Smooth muscle cell of the brain vasculature (primary cell): Measurements from ENCODE around the gene SLC1A1.

ENCODE experiments used
- DNase-seq: peaks from one replicate; pipeline ENCODE4 v3.0.0-alpha.2; 2012; ENCODE audit warnings: low read depth, low spot score

The SLC1A1 gene

DNA sequence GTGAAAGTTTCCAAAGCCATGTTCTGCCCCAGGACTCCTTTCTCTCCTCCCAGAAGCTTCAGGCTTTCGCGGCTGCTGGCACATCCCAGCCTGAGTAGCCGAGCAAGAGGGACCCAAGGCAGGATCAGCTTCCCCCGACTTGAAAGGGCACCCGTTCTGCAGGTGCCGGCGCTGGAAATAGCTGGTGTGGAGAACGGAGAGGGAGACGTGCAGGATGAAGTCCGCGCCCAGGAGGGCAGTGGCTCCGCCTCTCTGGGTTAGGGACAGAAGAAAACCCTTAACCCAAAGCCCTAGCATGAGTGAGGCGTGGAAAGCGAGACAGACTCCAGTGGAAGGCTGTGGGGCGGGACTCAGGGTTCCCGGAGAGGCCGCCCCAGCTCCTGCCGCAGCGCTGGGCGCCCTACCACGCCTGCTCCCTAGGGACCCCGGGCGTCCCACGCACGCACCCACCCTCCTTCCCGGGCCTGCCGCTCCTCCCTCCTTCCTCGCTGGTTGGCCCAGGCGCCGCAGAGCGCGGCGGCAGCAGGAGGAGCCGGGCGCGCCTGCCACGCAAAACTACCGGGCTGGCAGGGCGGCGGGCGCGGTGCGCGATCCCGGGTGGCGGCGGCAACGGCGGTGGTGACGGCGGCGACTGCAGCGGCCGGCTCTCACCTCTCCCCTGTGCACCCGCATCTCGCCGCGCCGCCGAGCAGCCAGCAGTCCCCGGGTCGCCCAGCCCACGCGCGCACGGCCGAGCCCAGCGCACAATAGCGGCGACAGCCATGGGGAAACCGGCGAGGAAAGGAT lies at the start of gene SLC1A1:
TSS of gene SLC1A1 (plus strand) at position 550 of the 786 bp plus-strand sequence. CDS start at position 762, 212 bp downstream.
- DNase-seq = no peak

DNA sequence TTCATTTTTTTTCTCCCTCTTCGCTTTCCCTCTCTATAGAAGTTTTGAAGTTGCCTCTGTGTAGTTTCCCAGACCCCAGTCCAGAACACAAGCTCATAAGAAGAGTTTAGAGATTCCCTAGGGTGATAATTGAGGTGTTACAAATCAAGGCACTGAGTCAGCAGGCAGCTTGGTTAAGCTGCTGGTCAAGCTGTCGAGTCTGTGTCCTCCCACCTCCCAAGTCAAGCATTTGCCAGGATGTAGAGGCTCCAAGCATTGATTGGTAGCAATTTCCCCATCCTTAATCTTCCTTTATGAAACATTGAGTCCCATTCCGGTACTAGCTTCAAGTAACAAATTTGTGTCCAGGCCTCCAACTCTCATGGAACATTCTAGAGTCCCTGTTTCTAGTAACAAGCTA lies 47.5 kb upstream of the SLC1A1 start:
- DNase-seq = no peak

DNA sequence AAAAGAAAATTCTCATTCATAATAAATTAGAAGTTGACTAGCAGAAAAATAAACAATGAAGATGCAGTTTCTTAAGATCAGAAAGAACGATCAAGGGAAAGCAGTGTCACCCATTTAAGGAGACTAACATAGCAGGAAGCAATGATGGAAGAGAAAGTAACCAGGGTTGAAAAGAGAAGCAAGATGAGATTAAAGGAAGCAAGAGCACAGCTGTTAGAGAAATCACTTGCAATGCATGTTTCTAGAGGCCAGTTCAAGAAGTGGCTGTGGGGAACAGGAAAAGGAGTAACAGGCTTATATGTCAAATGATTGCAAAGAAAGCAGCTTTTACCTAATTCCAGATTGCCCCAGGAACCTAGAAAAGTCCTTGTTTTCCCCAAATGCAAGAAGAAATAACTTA lies 46.8 kb upstream of the SLC1A1 start:
- no peak for DNase-seq

DNA sequence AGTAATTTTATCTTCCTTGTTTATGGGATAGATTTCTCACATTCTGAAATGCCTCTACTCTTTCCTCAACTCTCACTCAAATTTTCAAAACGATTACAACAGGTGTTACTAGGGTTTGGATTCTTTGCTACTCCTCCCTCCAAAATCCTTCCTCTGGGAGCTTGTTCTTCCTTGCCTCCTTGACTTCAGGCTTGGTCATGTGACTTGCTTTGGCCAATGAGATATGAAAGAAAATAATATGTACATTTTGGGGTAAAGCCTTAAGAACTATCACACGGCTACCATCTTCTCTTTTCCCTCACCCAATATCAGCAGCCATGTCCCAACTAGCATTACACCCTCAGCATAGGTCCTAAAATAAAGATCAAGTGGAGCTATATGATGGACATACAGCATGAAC lies 28.8 kb upstream of the SLC1A1 start:
- DNase-seq = no peak

DNA sequence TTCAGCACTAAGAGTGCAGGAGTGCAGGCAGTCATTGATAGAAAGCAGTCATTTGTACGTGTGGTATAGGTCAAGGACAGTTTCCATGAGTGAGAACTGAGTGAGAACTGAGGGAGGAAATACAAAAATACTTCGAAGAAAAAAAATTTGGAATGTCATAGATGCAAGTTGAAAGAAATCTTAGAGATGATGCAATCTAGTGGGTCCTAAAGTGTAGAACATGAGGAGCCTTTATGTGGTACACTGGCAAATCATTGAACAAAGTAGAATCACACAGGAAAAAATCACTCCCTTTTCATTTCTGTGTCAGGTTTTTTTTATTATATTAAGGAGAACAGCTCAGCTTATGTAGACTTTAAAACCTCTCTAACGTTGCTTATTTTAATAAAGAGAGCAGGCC lies 26.4 kb upstream of the SLC1A1 start:
- DNase-seq = no peak

DNA sequence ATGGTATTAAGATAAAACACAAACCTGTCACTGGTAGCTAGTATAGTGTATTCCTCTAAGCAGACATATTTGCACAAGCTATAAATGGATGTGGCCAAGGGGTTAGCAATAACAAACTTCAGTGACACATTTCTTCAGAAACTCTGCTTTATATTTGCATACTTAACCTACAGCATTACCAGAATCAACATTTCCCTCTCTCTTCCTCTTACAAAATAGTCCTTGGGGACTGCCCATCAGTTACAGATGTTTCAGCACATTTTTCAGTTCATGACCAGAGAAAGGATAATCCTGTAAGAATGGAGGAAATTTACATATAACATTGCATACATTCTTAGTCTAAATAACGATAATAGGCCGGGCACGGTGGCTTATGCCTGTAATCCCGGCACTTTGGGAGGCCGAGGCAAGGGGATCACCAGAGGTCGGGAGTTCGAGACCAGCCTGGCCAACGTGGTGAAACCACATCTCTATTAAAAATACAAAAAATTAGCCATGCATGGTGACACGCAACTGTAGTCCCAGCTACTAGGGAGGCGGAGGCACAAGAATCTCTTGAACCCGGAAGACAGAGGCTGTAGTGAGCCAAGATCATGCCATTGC lies 25.3 kb upstream of the SLC1A1 start:
- DNase-seq = no peak

DNA sequence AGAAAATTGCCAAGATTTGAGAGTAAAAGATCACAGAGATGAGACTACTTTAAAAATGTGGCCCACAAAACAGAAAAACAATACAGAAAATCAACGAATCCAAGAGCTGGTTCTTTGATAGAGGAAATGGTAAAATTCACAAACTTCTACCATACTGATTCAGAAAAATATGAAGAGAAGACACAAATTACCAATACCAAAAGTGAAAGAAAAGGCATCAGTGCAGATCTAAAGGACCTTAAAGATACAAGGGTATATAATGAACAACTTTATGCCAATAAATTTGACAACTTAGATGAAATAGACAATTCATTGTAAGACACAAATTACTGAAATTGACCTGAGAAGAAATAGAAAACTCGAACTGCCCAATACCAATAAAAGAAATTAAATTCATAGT lies 24.4 kb upstream of the SLC1A1 start:
- no peak for DNase-seq

DNA sequence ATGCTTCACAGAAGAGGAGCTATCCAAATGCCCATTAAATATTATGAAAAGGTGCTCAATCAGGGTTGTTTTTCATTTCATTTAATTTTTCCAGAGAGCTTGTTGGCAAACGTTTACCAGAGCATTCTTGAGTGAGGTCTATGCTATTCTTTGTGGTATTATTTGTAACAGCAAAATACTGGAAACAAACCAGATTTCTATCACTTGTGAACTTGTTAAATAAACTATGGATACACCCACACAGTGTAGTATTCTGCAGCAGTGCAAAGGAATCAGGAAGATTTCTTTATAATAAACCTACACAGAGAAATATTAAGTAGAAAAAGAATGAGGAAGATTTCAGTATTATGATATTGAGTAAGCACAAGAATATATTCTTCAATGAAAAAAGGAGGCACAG lies 15.0 kb upstream of the SLC1A1 start:
- no peak for DNase-seq

DNA sequence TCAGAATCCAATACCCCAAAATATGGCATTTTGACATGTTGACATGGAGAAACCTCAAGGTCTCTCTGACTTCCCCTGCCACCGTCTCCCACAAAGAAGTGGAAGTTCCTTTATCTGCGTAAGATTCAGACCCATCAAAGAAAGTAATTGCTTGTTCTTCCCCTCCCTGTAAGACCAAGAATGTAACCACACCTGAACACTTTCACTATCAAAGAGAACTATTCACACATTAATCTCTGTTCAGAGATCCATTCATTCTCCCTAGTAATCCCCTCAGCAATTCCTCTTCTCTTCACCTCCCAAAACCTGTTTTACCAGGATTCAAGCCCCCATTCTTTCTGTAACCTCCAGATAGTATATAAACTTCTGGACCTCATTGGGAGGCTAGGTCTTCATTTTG lies 4.1 kb upstream of the SLC1A1 start:
- no peak for DNase-seq

DNA sequence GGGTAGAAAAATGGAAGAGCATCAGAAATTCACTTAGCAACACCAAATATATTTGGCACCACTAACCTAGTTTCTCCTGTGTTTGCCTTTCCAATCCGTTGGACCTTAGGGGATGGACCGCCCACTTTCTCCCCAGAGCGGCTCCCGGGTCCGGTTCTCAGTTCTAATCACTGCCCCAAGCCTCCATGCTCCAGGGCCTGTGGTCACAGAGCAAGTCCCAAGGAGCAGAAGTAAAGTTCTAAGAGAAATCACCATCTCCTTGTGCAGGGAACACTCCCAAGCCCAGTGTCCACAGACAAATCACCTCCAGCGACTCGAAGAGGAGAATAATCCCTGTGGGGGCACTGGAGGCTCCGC lies 728 bp upstream of the SLC1A1 start:
- no peak for DNase-seq

DNA sequence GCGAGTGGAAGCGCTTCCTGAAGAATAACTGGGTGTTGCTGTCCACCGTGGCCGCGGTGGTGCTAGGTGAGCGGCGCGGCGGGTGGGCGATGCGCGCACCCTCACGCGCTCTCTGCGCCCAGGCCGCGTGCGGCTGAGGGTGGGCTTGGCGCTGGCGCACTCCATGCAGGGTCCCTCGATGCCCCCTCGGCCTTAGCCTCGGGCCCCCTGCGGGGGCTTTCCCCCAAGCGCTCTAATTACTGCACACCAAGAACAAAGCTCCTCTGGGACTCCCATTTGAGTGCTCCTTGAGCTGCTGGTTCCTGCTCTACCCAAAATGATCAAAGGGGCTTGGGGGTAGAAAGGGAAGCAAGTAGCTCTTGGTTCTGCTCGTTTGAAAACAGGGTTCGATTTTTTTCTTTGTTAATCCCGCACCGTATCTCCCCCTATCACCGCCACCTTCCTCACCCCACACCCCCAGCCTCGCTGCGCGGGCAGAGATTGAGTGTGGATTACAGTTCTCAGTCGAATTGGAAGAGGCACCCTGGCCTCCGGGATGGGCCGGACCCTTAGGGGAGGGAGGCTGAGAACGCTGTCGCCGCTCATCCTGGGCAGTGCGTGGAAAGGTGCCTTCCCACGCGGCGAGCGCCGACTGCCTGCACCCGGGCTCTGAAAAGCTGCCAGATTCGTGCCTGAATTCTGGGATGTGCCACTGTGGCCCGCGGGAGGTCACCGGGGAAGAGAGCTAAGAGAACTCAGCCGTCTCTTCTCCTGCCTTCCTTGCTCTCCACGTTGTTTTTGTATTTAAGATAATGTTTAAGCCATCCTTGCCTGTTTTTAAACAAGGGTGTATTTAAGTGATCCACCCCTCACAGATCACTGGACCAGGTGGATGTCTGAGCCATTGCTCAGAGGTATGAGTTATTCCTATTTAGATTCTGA lies 697 bp downstream of the SLC1A1 start:
- DNase-seq = no peak

DNA sequence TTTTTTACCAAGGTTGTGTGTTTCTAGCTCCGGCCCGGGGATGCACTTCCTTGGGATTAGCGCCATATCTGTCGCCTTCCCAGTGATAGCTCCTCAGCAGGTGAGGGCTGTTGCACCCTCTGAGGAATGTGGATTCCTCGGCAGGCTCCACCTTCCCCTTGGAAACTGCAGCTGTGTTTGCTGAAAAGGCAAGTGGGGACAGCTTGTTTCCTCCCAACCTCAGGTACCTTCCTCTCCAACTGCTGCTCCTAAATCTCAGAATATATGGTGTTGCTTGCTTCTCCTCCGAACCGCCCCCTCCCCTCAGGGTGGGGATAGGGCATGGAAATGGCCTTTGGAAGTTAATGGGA lies 1.3 kb downstream of the SLC1A1 start:
- DNase-seq = no peak

DNA sequence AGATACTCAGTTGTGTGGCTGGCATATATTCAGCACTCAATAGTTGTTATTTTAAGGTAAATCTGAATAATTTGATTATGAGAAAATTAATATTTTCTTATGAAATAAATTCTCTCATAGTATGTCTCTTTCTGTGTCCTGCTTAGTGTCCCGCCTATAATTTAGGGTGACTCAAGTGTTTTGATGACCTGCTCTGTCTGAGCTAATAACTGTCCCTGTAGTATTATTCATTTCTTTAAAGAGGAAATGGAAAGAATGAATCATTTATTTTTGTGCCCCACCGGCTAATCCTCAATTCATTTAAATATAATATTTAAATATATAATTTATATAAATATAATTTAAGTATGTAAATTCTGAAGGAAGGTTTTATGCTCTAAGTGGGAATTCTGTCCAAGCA lies 4.1 kb downstream of the SLC1A1 start:
- no peak for DNase-seq

DNA sequence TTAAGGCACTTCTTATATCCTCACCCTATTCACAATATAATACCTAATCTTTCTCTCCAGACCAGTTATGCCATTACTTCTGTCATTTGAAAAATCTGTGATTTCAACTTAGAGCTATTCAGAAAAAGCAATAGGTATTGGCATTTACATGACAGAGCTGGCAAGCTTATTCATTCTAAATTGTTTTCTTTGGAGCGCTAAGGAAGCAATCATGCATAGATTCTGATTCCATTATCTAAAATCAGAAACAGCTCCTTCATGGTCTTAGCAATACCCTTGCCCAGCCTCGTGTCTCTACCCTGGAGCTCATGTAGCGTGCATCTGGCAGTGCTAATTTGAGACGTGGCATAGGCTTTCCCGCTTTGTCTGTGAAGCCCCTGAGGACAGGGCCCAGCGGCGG lies 4.5 kb downstream of the SLC1A1 start:
- no peak for DNase-seq

DNA sequence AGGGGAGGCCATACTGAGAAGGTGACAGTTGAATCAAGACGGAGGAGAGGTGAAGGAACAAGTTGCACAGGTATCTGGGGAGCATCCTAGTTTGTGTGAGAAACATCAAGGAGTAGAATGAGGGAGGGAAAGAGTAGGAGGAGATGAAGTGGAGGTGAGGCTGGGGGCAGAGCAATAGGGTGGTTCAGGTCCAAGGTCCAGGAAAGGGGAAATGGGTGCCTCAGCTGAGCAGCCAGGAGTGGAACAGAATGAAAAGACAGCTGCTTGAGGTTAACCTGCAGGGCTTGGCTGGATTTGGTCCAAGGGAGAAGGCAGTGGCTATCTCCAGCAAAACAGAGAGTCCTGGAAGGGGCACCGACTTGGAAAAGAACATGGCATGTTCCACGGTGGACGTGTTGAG lies 5.3 kb downstream of the SLC1A1 start:
- no peak for DNase-seq

DNA sequence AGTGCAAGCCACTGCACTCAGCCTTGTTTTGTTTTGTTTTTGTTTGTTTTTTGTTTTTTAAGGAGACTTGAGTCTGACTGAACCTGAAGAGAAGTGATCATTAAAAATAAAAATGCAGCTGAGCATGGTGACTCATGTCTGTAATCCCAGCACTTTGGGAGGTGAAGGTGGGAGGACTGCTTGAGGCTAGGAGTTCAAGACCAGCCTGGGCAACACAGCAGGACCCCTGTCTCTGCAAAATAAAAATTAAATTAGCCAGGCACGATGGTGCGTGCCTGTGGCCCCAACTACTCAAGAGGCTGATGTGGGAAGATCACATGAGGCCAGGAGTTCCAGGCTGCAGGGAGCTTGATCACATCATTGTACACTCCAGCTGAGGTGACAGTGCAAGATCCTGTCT lies 6.2 kb downstream of the SLC1A1 start:
- DNase-seq = no peak

DNA sequence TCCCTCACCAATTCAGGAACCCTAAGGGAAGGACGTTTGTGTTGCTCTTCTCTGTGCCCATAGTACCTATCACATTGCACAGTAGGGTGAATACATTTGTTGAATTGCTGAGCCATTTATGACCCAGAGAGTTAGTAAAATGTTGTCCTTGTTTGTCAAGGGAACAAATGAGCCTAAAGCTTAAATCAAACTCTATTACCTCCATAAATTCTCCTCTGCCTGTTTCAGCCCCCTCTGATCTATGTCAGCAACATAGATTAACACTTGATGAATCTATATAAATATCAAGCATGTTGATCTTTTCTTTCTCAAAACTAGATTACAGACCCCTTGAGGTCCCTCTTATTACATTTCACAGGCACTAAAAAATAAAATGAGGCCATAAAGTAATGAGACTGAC lies 7.1 kb downstream of the SLC1A1 start:
- no peak for DNase-seq

DNA sequence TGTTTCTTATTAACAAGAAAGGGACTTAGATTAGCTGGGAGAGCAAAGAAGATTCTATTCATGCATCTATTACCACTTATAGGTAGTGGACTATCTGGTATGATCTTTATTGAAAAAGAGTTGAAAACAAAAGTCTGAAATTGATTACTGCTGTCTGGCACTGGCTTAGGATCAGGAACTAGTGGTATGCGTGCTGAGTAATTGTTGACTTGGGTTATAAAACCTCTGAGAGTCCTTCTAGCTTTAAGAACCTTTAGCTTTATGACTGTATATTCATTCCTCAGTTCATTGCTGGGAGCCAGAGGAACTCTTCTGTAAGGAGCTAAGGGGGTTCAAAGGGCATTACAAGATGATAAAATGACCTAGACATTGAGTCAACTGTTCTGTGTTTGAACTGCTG lies 7.6 kb downstream of the SLC1A1 start:
- DNase-seq = no peak

DNA sequence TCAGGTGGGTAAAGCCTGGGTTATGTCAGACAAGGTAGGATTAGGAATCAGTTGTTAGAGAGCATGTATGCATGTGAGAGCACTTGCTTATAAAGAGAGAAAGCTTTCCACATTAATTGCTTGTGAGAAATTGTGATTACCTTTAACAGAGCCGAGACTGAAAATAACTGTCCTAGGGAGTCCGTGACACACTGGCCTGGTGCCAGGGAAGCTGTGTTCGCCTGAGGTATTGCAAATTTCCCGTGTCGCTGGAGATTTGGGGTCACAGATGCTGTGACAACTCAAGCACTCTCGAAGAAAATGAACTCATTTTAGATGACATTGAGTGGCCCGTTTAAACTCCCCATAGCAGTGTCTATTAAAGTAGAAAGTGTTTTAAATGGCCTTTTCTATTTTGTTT lies 9.6 kb downstream of the SLC1A1 start:
- DNase-seq = no peak

DNA sequence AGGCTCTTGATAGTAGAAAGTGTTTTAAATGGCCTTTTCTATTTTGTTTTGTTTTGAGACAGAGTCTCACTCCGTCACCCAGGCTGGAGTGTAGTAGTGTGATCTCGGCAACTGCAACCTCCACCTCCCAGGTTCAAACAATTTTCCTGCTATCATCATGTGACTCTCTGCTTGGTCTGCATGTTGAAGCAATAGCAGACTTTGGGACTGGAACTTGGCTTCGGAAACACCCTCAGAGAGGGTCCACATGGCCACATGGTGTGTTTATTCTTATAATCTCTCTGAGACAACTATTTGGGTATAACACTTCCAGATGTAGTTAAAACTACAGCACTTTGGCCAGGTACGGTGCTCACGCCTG lies 10.9 kb downstream of the SLC1A1 start:
- DNase-seq = no peak

DNA sequence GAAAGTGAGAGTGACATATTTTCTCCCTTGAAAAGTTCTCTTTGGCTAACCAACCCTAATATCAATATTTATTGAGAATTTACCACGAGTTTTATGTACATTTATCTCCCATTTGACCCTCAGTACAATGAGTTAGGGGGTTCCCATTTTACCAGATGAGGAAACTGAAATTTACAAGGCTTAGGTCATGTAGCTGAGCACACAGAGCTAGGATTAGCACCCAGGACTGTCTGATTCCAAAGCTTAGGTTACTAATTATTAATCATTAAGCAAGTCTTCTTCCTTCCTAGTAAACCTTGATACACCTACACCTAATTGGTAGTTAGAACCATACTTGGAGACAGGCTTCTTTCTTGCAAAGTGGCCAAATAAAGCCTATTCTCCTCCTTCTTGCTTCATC lies 12.2 kb downstream of the SLC1A1 start:
- DNase-seq = no peak

DNA sequence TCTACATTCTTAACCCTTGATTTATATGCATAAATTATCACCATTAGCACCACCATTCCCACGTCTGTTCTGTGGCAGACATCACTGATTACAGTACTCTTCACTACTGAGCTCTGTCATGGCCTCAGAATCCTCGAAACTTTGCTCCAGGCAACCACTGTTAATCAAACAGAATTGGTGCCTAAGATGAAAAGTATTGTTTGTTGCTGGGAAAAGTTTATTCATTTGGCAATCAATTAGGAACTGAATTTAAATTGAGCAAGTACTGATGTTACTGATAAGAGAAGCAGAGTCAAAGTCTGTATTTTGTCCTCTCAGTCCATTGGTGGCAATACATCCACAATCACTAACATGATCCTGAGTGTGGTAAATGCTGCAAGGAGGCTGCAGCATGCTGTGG lies 12.8 kb downstream of the SLC1A1 start:
- no peak for DNase-seq

DNA sequence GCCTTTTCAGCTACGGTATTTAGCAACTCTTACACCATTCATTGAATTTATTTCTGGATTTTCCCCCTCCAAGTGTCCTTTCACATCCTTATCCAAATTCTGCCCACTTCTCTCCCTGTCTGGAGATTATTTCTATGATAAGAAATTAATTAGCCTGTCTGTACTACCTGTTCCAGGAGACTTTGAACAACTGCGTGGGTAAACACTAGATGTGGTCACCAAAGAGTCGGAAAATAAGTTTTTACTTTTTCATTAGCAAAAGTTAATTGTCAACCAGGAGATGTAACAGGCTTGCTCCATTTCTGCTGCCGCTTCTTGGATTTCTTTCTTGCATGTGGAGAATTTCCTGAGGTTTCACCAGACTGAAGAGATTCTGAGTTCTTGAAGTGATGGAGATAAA lies 14.0 kb downstream of the SLC1A1 start:
- no peak for DNase-seq
